ENCODE measurements around the gene SFXN5.

Gene SFXN5

GRCh38 chr2:72942881-72943418 is 128.6 kb downstream of the SFXN5 start:
- Histone ChIP-seq H3K4me3 (replicated peaks; ENCODE audit: low read depth, low read length) (no peak overlapping the region), H3K36me3 (ENCODE audit: control insufficient read depth, insufficient read depth, low read length) (no peaks in the 10 kb centered on the region), H3K27me3 (replicated peaks; ENCODE audit: control insufficient read depth, insufficient read depth, low read length) (no peaks in the 10 kb centered on the region)
- no peak for TF ChIP-seq CTCF (IDR thresholded peaks at IDR 0.05; ENCODE audit: insufficient read depth, low read length, poor library complexity, severe bottlenecking)
- DNase-seq (ENCODE audit: extremely low read depth, insufficient read length), result no peak

- no peak for DNase-seq (ENCODE audit: extremely low read depth, insufficient read length)
- TF ChIP-seq CTCF (IDR thresholded peaks at IDR 0.05; ENCODE audit: insufficient read depth, low read length, poor library complexity, severe bottlenecking), result no peak
- H3K4me3 ChIP-seq (replicated peaks; ENCODE audit: low read depth, low read length), result no peak overlapping the region
- no peaks in the 10 kb centered on the region for H3K36me3 ChIP-seq (ENCODE audit: control insufficient read depth, insufficient read depth, low read length)
- H3K27me3 ChIP-seq (replicated peaks; ENCODE audit: control insufficient read depth, insufficient read depth, low read length), result no peaks in the 10 kb centered on the region
Measured at GRCh38 chr2:72942293-72942692, 129.2 kb downstream of the SFXN5 start.

- DNase-seq (ENCODE audit: extremely low read depth, insufficient read length), result no peak
- no peak for TF ChIP-seq CTCF (IDR thresholded peaks at IDR 0.05; ENCODE audit: insufficient read depth, low read length, poor library complexity, severe bottlenecking)
- Histone ChIP-seq H3K36me3 (ENCODE audit: control insufficient read depth, insufficient read depth, low read length) (no peaks in the 10 kb centered on the region), H3K4me3 (replicated peaks; ENCODE audit: low read depth, low read length) (no peak overlapping the region), H3K27me3 (replicated peaks; ENCODE audit: control insufficient read depth, insufficient read depth, low read length) (no peaks in the 10 kb centered on the region)
Measured at GRCh38 chr2:72940786-72941185, 130.7 kb downstream of the SFXN5 start.

- Histone ChIP-seq H3K27me3 (replicated peaks; ENCODE audit: control insufficient read depth, insufficient read depth, low read length) (no peaks in the 10 kb centered on the region), H3K4me3 (replicated peaks; ENCODE audit: low read depth, low read length) (no peak overlapping the region), H3K36me3 (ENCODE audit: control insufficient read depth, insufficient read depth, low read length) (no peaks in the 10 kb centered on the region)
- no peak for TF ChIP-seq CTCF (IDR thresholded peaks at IDR 0.05; ENCODE audit: insufficient read depth, low read length, poor library complexity, severe bottlenecking)
- DNase-seq (ENCODE audit: extremely low read depth, insufficient read length), result no peak
Measured at GRCh38 chr2:72940361-72940760, 131.2 kb downstream of the SFXN5 start.

- H3K4me3 ChIP-seq (replicated peaks; ENCODE audit: low read depth, low read length), result no peak overlapping the region
- no peak for DNase-seq (ENCODE audit: extremely low read depth, insufficient read length)
- H3K27me3 ChIP-seq (replicated peaks; ENCODE audit: control insufficient read depth, insufficient read depth, low read length), result no peaks in the 10 kb centered on the region
- no peaks in the 10 kb centered on the region; the same call in 1 of the 2 replicates for H3K36me3 ChIP-seq (ENCODE audit: control insufficient read depth, insufficient read depth, low read length)
- TF ChIP-seq CTCF (IDR thresholded peaks at IDR 0.05; ENCODE audit: insufficient read depth, low read length, poor library complexity, severe bottlenecking), result no peak
Measured at GRCh38 chr2:72938455-72938854, 133.1 kb downstream of the SFXN5 start.

GRCh38 chr2:72937356-72937669 is 134.2 kb downstream of the SFXN5 start:
- no peaks in the 10 kb centered on the region; the same call in 1 of the 2 replicates for H3K36me3 ChIP-seq (ENCODE audit: control insufficient read depth, insufficient read depth, low read length)
- DNase-seq (ENCODE audit: extremely low read depth, insufficient read length), result no peak
- H3K27me3 ChIP-seq (replicated peaks; ENCODE audit: control insufficient read depth, insufficient read depth, low read length), result no peaks in the 10 kb centered on the region
- TF ChIP-seq CTCF (IDR thresholded peaks at IDR 0.05; ENCODE audit: insufficient read depth, low read length, poor library complexity, severe bottlenecking), result no peak
- no peak overlapping the region for H3K4me3 ChIP-seq (replicated peaks; ENCODE audit: low read depth, low read length)

All from GM06990 (cell line).